Fibroblast of lung (primary cell): ENCODE results near the gene FMR1. TPM values are rescaled to one million over a fixed set of nuclear protein-coding genes. Genes with fewer than 3 reads are reported as not detected.
A peak's percentile ranks its signal among the peaks of the same experiment; 100 is the strongest.

Experiments used
- DNase-seq, 2 donors: peaks; one replicate each; pipeline versions ENCODE4 v3.0.0 to v3.0.0-alpha.2; 2010; ENCODE audit warnings: low read depth in 2 of 2
- H2AFZ ChIP-seq: 2 replicates; pipeline ENCODE4 v1.5.1; 2012; ENCODE audit warnings: low read length, control low read depth, inconsistent platforms
- H3K27ac ChIP-seq: 2 replicates; pipeline ENCODE4 v1.5.1; 2011; ENCODE audit warnings: low read length, control low read depth; ENCODE audit not compliant: insufficient read depth
- H3K27me3 ChIP-seq: 2 replicates; pipeline ENCODE4 v1.5.1; 2011; ENCODE audit warnings: mild to moderate bottlenecking, low read length; ENCODE audit not compliant: control insufficient read depth, insufficient read depth
- H3K36me3 ChIP-seq: 2 replicates; pipeline ENCODE4 v1.5.1; 2011; ENCODE audit warnings: low read length; ENCODE audit not compliant: control insufficient read depth, insufficient read depth
- H3K4me1 ChIP-seq: 2 replicates; pipeline ENCODE4 v1.5.1; 2011; ENCODE audit warnings: low read length; ENCODE audit not compliant: control insufficient read depth, insufficient read depth; ENCODE audit errors: extremely low read depth
- H3K4me2 ChIP-seq: 2 replicates; pipeline ENCODE4 v1.5.1; 2011; ENCODE audit warnings: low read length, control low read depth; ENCODE audit not compliant: insufficient read depth; ENCODE audit errors: extremely low read depth
- H3K4me3 ChIP-seq, 4 experiments: fragments of 200-600 bp in 1 of 4; sonication (generic) in 1 of 4; replicated peaks in 1 of 4; 2 replicates each; pipeline ENCODE4 v1.5.1; 2011 to 2016; ENCODE audit warnings: low read length in 4 of 4, low read depth in 3 of 4, mild to moderate bottlenecking in 3 of 4, control low read depth in 2 of 4, inconsistent platforms in 1 of 4, mixed read lengths in 1 of 4; ENCODE audit not compliant: insufficient read depth in 1 of 4; ENCODE audit errors: control extremely low read depth in 1 of 4
- H3K79me2 ChIP-seq: 2 replicates; pipeline ENCODE4 v1.5.1; 2012; ENCODE audit warnings: mild to moderate bottlenecking, low read length, inconsistent platforms; ENCODE audit not compliant: control insufficient read depth, insufficient read depth
- H3K9ac ChIP-seq: 2 replicates; pipeline ENCODE4 v1.5.1; 2011; ENCODE audit warnings: mild to moderate bottlenecking, low read length, control low read depth; ENCODE audit not compliant: insufficient read depth
- H3K9me3 ChIP-seq: 2 replicates; pipeline ENCODE4 v1.5.1; 2012; ENCODE audit warnings: low read depth, low read length; ENCODE audit not compliant: control insufficient read depth, insufficient read depth
- H4K20me1 ChIP-seq: 2 replicates; pipeline ENCODE4 v1.5.1; 2011; ENCODE audit warnings: low read length; ENCODE audit not compliant: control insufficient read depth, insufficient read depth; ENCODE audit errors: extremely low read depth
- CTCF ChIP-seq, 2 donors: IDR thresholded peaks in 1 of 2; conservative IDR thresholded peaks in 1 of 2; 1 replicate in 1 of 2; 2 replicates in 1 of 2; pipeline ENCODE4 v1.5.1; 2011 to 2012; ENCODE audit warnings: low read length in 2 of 2, control low read depth in 1 of 2, inconsistent platforms in 1 of 2, low read depth in 1 of 2, mild to moderate bottlenecking in 1 of 2
- EZH2 ChIP-seq: IDR thresholded peaks from 2 replicates; pipeline ENCODE4 v1.5.1; 2012; ENCODE audit warnings: low read length, control low read depth, mild to moderate bottlenecking; ENCODE audit errors: missing control alignments
- polyA plus RNA-seq, 2 donors: library from polyadenylated mRNA; depleted of rRNA in 1 of 2; stranded (reverse) in 1 of 2; unstranded in 1 of 2; fragments of >200 nt; gene quantifications; 2 replicates each; pipeline ENCODE4 v1.2.1, GENCODE V29; 2011 to 2012; ENCODE audit warnings: missing spikeins in 1 of 2
- total RNA-seq: library from RNA; depleted of rRNA; stranded (reverse); fragments of >200 nt; gene quantifications from 2 replicates; pipeline ENCODE4 v1.2.1, GENCODE V29; 2014

FMR1 gene
- total and polyA plus RNA-seq, 2 donors (not counting 1 experiment from before 2014, with no cell fraction given) = 26.1 to 36.5 TPM

GRCh38 chrX:147962476-147962875, 50.8 kb downstream of the FMR1 start:
- Histone ChIP-seq H3K9me3 (no peaks in the 10 kb centered on the region), H3K4me1 (peaks cover 2% of the 10 kb centered on the region), H3K9ac (no peak overlapping the region), H2AFZ (no peak overlapping the region), H3K4me2 (no peak overlapping the region), H3K36me3 (no peaks in the 10 kb centered on the region), H3K27ac (no peak overlapping the region), H3K79me2 (no peaks in the 10 kb centered on the region), H3K4me3 (no peak overlapping the region), H4K20me1 (no peaks in the 10 kb centered on the region), H3K27me3 (no peaks in the 10 kb centered on the region)
- peak in 1 of 2 donors; percentile 3 for DNase-seq
- TF ChIP-seq CTCF (conservative IDR thresholded peaks at IDR 0.05 in 1 of 2, IDR thresholded peaks at IDR 0.05 in 1 of 2; ENCODE audit: low read depth in 1 of 2, low read length in 2 of 2) (no peak), EZH2 (no peak)

GRCh38 chrX:147978931-147979330, 67.2 kb downstream of the FMR1 start:
- Histone ChIP-seq H3K4me2 (no peak overlapping the region), H3K36me3 (no peaks in the 10 kb centered on the region), H3K9me3 (no peaks in the 10 kb centered on the region), H3K4me1 (no peaks in the 10 kb centered on the region), H3K27ac (no peak overlapping the region), H3K9ac (no peak overlapping the region), H2AFZ (no peak overlapping the region), H3K27me3 (no peaks in the 10 kb centered on the region), H4K20me1 (no peaks in the 10 kb centered on the region), H3K4me3 (no peak overlapping the region), H3K79me2 (no peaks in the 10 kb centered on the region)
- DNase-seq = no peak
- TF ChIP-seq EZH2 (no peak), CTCF (conservative IDR thresholded peaks at IDR 0.05 in 1 of 2, IDR thresholded peaks at IDR 0.05 in 1 of 2; ENCODE audit: low read depth in 1 of 2, low read length in 2 of 2) (no peak)

- Histone ChIP-seq H3K27me3 (no peaks in the 10 kb centered on the region), H3K27ac (no peak within 1 kb of the TSS), H3K9me3 (no peaks in the 10 kb centered on the region), H3K4me2 (no peak within 1 kb of the TSS), H3K4me3 (no peak within 1 kb of the TSS), H3K4me1 (no peaks in the 10 kb centered on the region), H3K79me2 (no peaks in the 10 kb centered on the region), H4K20me1 (no peaks in the 10 kb centered on the region), H3K36me3 (no peaks in the 10 kb centered on the region), H2AFZ (no peak within 1 kb of the TSS), H3K9ac (no peak within 1 kb of the TSS)
- TF ChIP-seq CTCF (conservative IDR thresholded peaks at IDR 0.05 in 1 of 2, IDR thresholded peaks at IDR 0.05 in 1 of 2; ENCODE audit: low read depth in 1 of 2, low read length in 2 of 2) = no peak
- no peak for TF ChIP-seq EZH2
- DNase-seq = no peak
Observed at GRCh38 chrX:147981038-147981752, 69.5 kb downstream of the FMR1 start, which contains the start of gene FMR1NB. FMR1NB (plus strand) TSS chrX:147981337; CDS start chrX:147981403, 66 bp downstream.

Other genes with a start within 250 kb of the FMR1 start
- not detected in 2 replicates for gene FMR1NB, start 69.4 kb downstream of the FMR1 start, total RNA-seq
- not detected in 2 replicates for gene FMR1NB, start 69.4 kb downstream of the FMR1 start, polyA plus RNA-seq